PC-9 (cell line): Measurements from ENCODE around the gene IRF8. TPM values are rescaled to one million over a fixed set of nuclear protein-coding genes. Genes with fewer than 3 reads are reported as not detected.

Experiments used
- BruUV-seq: library from RNA; stranded (reverse); fragments of 400-500 nt; replicated peaks from 2 replicates; lab custom pipeline; 2021; lab: Mats Ljungman, UMichigan
- CTCF ChIA-PET: fragments of 300-600 bp; sonication (Branson Sonifier 250); formaldehyde crosslinking; loops from one replicate; lab custom pipeline; 2022; ENCODE audit warnings: antibody characterized with exemption; lab: Charles Lee
- POLR2A ChIA-PET: fragments of 300-600 bp; sonication (Branson Sonifier 250); formaldehyde crosslinking; loops from one replicate; lab custom pipeline; 2022; ENCODE audit warnings: antibody characterized with exemption; ENCODE audit not compliant: unreplicated experiment; lab: Charles Lee
- DNase-seq, 2 experiments: peaks; one replicate each; pipeline versions ENCODE4 v3.0.0 to v3.0.0-alpha.2; 2015 to 2022; ENCODE audit warnings: mixed read lengths in 1 of 2
- H2AFZ ChIP-seq: fragments of 200-600 bp; sonication (generic); 2 replicates; pipeline ENCODE4 v1.8.1; 2017; ENCODE audit warnings: antibody characterized with exemption
- H3F3A ChIP-seq: fragments of 200-600 bp; sonication (generic); 2 replicates; pipeline ENCODE4 v1.8.1; 2017; ENCODE audit warnings: antibody characterized with exemption, mild to moderate bottlenecking, low read depth; ENCODE audit not compliant: insufficient read depth
- H3K27ac ChIP-seq: fragments of 200-600 bp; sonication (generic); 2 replicates; pipeline ENCODE4 v1.6.1; 2016; ENCODE audit warnings: mixed run types
- H3K27me3 ChIP-seq: fragments of 200-600 bp; sonication (generic); 2 replicates; pipeline ENCODE4 v1.6.1; 2016; ENCODE audit warnings: low read depth, mixed run types; ENCODE audit not compliant: insufficient read depth
- H3K36me3 ChIP-seq: fragments of 200-600 bp; sonication (generic); 2 replicates; pipeline ENCODE4 v1.6.1; 2016; ENCODE audit warnings: low read depth, mixed run types
- H3K4me1 ChIP-seq: fragments of 200-600 bp; sonication (generic); replicated peaks from 2 replicates; pipeline ENCODE4 v1.6.1; 2016; ENCODE audit warnings: mixed run types; ENCODE audit not compliant: insufficient read depth
- H3K4me2 ChIP-seq: fragments of 200-600 bp; sonication (generic); 2 replicates; pipeline ENCODE4 v1.6.1; 2017; ENCODE audit warnings: mixed run types
- H3K4me3 ChIP-seq: fragments of 200-600 bp; sonication (generic); 2 replicates; pipeline ENCODE4 v1.6.1; 2016; ENCODE audit warnings: mixed run types
- H3K79me2 ChIP-seq: fragments of 200-600 bp; sonication (generic); 2 replicates; pipeline ENCODE4 v1.6.1; 2017; ENCODE audit warnings: low read depth, mixed run types
- H3K9me2 ChIP-seq: fragments of 200-600 bp; sonication (generic); 2 replicates; pipeline ENCODE4 v1.8.1; 2017; ENCODE audit warnings: mild to moderate bottlenecking; ENCODE audit not compliant: insufficient read depth
- H3K9me3 ChIP-seq: fragments of 200-600 bp; sonication (generic); 2 replicates; pipeline ENCODE4 v1.8.1; 2016; ENCODE audit warnings: low read depth; ENCODE audit not compliant: insufficient read depth
- H4K20me1 ChIP-seq: fragments of 200-600 bp; sonication (generic); 2 replicates; pipeline ENCODE4 v1.8.1; 2017; ENCODE audit not compliant: insufficient read depth
- CTCF ChIP-seq: fragments of 200-600 bp; sonication (generic); conservative IDR thresholded peaks from 2 replicates; pipeline ENCODE4 v1.6.1; 2017; ENCODE audit warnings: mixed run types, antibody characterized with exemption, mild to moderate bottlenecking, moderate library complexity
- EZH2 ChIP-seq: fragments of 200-600 bp; sonication (generic); IDR thresholded peaks from 2 replicates; pipeline ENCODE4 v1.8.0; 2017; ENCODE audit warnings: antibody characterized with exemption, low read depth
- intact Hi-C: fragments of 100-400 bp; cut with micrococcal nuclease; formaldehyde crosslinking; loops from one replicate; pipeline ENCODE4 v1.10.0; 2022; ENCODE audit not compliant: unreplicated experiment
- total RNA-seq: library from RNA; stranded (reverse); gene quantifications from 2 replicates; pipeline ENCODE4 v1.2.3, GENCODE V29; 2021

Gene IRF8
- total RNA-seq, 1 experiment from 2014 or later: not detected

- H3K4me1 ChIP-seq: no peaks in the 10 kb centered on the region
- intact Hi-C loops: no loop called here
- DNase-seq: no peak
- H3K27ac ChIP-seq: no peak overlapping the region
- ChIA-PET CTCF (no interaction called here), POLR2A (no interaction called here)
- peaks cover 100% of the 10 kb centered on the region for H3K27me3 ChIP-seq
- no peaks in the 10 kb centered on the region for H3F3A ChIP-seq
- H3K4me2 ChIP-seq: no peak overlapping the region
- H3K79me2 ChIP-seq: no peaks in the 10 kb centered on the region
- H3K9me3 ChIP-seq: no peaks in the 10 kb centered on the region
- BruUV-seq: no TSS peak
- no peaks in the 10 kb centered on the region for H3K36me3 ChIP-seq
- H3K9me2 ChIP-seq: no peaks in the 10 kb centered on the region
- H2AFZ ChIP-seq: no peak overlapping the region
- no peak overlapping the region for H3K4me3 ChIP-seq
- H4K20me1 ChIP-seq: no peaks in the 10 kb centered on the region
- TF ChIP-seq EZH2: no peak
- no peak for TF ChIP-seq CTCF
Observed at GRCh38 chr16:85917959-85918358, 19.0 kb downstream of the IRF8 start.

- H3F3A ChIP-seq: no peaks in the 10 kb centered on the region
- H4K20me1 ChIP-seq: no peaks in the 10 kb centered on the region
- intact Hi-C loops: no loop called here
- H3K4me3 ChIP-seq: no peak overlapping the region
- peaks cover 100% of the 10 kb centered on the region for H3K27me3 ChIP-seq
- H3K4me2 ChIP-seq: no peak overlapping the region
- TF ChIP-seq EZH2 (no peak), CTCF (no peak)
- ChIA-PET CTCF (no interaction called here), POLR2A (no interaction called here)
- no peaks in the 10 kb centered on the region for H3K79me2 ChIP-seq
- no peaks in the 10 kb centered on the region for H3K9me3 ChIP-seq
- BruUV-seq: no TSS peak
- DNase-seq: no peak
- H3K4me1 ChIP-seq: no peaks in the 10 kb centered on the region
- H3K9me2 ChIP-seq: no peaks in the 10 kb centered on the region
- no peak overlapping the region for H2AFZ ChIP-seq
- H3K36me3 ChIP-seq: no peaks in the 10 kb centered on the region
- H3K27ac ChIP-seq: no peak overlapping the region
Observed at GRCh38 chr16:85918436-85918835, 19.5 kb downstream of the IRF8 start.

- Histone ChIP-seq H3K36me3 (no peaks in the 10 kb centered on the region), H3K79me2 (no peaks in the 10 kb centered on the region), H3K4me3 (no peak overlapping the region), H3K4me1 (no peaks in the 10 kb centered on the region), H4K20me1 (no peaks in the 10 kb centered on the region), H2AFZ (no peak overlapping the region), H3F3A (no peaks in the 10 kb centered on the region), H3K9me3 (no peaks in the 10 kb centered on the region), H3K27me3 (peaks cover 100% of the 10 kb centered on the region), H3K27ac (no peak overlapping the region), H3K4me2 (no peak overlapping the region), H3K9me2 (no peaks in the 10 kb centered on the region)
- ChIA-PET POLR2A (no interaction called here), CTCF (no interaction called here)
- BruUV-seq: no TSS peak
- no peak for TF ChIP-seq CTCF
- no peak for DNase-seq
- intact Hi-C loops: no loop called here
Observed at GRCh38 chr16:85919271-85920267, 20.6 kb downstream of the IRF8 start.
